Epithelial cell of proximal tubule (primary cell): ENCODE results near the gene SOCS7. TPM values are rescaled to one million over a fixed set of nuclear protein-coding genes. Genes with fewer than 3 reads are reported as not detected.

Experiments used
- DNase-seq: peaks from one replicate; pipeline ENCODE4 v3.0.0-alpha.2; 2011; ENCODE audit warnings: low read depth
- H3K4me3 ChIP-seq: 2 replicates; pipeline ENCODE4 v1.5.1; 2011; ENCODE audit warnings: low read depth, mild to moderate bottlenecking, low read length
- CTCF ChIP-seq: conservative IDR thresholded peaks from 2 replicates; pipeline ENCODE4 v1.5.1; 2012; ENCODE audit warnings: low read depth, mild to moderate bottlenecking, low read length
- total RNA-seq: library from RNA; depleted of rRNA; stranded (reverse); fragments of >200 nt; gene quantifications from 2 replicates; pipeline ENCODE4 v1.2.3, GENCODE V29; 2015

The SOCS7 gene
- total RNA-seq, 1 donor from 2014 or later = 9.3 TPM

DNA sequence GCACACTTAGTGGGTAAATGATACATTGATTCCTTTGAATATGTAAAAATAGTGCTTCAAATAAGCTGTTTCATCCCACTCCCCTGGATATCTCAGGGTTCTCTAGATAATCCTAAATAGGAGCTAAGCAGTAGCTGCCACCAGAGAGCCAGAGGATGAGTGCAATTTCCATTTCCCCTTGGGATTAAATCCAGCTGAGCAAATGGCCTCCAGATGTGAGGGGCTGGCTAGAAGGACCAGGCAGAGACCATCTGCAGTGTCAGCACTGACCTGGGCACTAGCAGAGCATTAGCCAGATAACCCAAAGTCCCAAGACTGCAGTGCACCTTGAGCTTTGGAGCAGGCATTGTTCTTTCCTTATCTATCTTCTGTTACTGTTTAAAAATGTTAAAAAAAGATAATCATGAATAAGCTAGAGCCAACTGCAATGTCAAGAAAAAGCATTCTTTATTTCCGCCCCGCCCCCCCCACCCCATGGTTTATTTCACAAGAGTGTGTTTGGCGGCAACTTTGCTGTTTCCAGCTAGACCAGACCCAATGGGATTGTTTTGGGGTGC lies 27.4 kb upstream of the SOCS7 start:
- DNase-seq = no peak
- H3K4me3 ChIP-seq = no peak overlapping the region
- TF ChIP-seq CTCF = no peak

GRCh38 chr17:38324772-38325171 lies 26.9 kb upstream of the SOCS7 start:
- DNase-seq = no peak
- TF ChIP-seq CTCF = no peak
- no peak overlapping the region for H3K4me3 ChIP-seq

- DNase-seq = no peak
- H3K4me3 ChIP-seq = no peak overlapping the region
- no peak for TF ChIP-seq CTCF
Measured at GRCh38 chr17:38325221-38325851, 26.3 kb upstream of the SOCS7 start.

DNA sequence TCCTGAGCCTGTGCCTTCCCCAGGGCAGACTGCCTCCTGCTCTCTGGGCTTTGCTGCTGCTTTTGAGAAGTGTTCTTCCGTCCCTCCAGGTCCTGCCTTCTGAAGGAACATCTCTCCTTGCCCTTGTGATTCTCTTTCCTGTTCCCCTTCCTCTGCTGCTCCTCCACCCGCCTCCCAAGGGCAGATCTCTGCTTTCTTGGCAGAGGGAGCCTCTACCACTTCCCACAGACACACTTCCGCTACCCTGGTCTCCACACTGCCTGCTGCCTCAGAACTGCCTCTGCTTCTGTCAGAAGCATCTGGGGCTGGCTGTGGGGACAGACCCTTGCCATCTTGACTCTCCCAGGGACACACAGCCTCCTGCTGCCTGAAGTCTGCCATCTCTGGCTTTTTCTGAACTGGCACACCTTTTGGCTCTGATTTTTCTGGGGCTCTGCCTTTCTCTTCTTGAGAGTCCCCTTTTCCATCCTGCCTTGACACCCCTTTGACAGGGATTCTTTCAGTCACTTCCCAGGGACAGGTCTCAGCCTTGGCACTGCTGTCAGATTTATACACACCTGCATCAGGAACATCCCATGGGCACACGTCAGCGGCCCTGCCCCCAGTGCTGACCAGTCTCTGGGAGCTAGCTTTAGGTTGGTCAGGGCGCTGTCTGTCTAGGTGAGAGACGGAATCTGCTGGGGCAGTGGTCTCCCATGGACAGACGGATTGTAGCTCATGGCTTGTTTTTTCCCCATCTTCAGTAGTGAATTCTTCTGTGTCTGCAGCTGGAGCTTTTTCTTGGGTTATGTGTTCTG lies 24.4 kb upstream of the SOCS7 start:
- no peak for DNase-seq
- TF ChIP-seq CTCF = no peak

DNA sequence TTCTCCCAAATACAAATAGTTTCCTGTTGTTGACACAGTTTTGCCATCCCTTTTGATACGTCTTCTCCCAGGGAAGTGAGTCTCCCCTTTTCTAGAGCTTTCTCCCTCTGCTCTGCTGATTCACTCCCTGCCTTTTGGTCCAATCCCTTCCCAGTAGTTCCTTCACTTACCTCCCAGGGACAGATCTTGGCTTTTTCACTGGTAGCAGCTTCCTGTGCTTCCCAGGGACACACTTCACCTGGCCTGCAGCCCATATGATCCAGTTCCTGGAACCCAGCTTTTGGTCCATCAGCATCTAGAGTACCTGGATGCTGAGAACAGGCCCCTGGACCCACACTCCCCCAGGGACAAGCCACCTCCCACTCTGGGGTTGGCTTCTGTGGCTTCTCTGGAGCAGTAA lies 23.7 kb upstream of the SOCS7 start:
- H3K4me3 ChIP-seq = no peak overlapping the region
- DNase-seq = no peak
- TF ChIP-seq CTCF = no peak

More for the DNA sequence above, 24.4 kb upstream of the SOCS7 start:
- H3K4me3 ChIP-seq = no peak overlapping the region

GRCh38 chr17:38328620-38329019 lies 23.0 kb upstream of the SOCS7 start:
- no peak for TF ChIP-seq CTCF
- H3K4me3 ChIP-seq = no peak overlapping the region
- DNase-seq = no peak
